Neural cell (in vitro differentiated cells): ENCODE results near the gene KDM1B. TPM values are rescaled to one million over a fixed set of nuclear protein-coding genes. Genes with fewer than 3 reads are reported as not detected.

ENCODE experiments used
- H2AFZ ChIP-seq: fragments of 200-600, 300-800 bp; sonication (generic), shearing (Covaris generic); 2 replicates; pipeline ENCODE4 v1.6.0; 2014; ENCODE audit warnings: low read depth, mild to moderate bottlenecking, antibody characterized with exemption, low read length, moderate library complexity
- H3F3A ChIP-seq: fragments of 200-600 bp; shearing (Covaris generic); 2 replicates; pipeline ENCODE4 v1.6.1; 2016; ENCODE audit warnings: mild to moderate bottlenecking, moderate library complexity, mixed read lengths, antibody characterized with exemption, low read length; ENCODE audit not compliant: insufficient read depth, poor library complexity, severe bottlenecking
- H3K27ac ChIP-seq: fragments of 200-600, 300-800 bp; sonication (generic), shearing (Covaris generic); 2 replicates; pipeline ENCODE4 v1.5.1; 2014; ENCODE audit warnings: mild to moderate bottlenecking, low read length, moderate library complexity
- H3K27me3 ChIP-seq: fragments of 300-800, 200-600 bp; sonication (generic), shearing (Covaris generic); 2 replicates; pipeline ENCODE4 v1.6.0; 2014; ENCODE audit warnings: mild to moderate bottlenecking, low read depth, low read length, moderate library complexity; ENCODE audit not compliant: insufficient read depth
- H3K36me3 ChIP-seq: fragments of 300-800, 200-600 bp; sonication (generic), shearing (Covaris generic); 2 replicates; pipeline ENCODE4 v1.5.1; 2014; ENCODE audit warnings: mild to moderate bottlenecking, antibody characterized with exemption, low read length, moderate library complexity; ENCODE audit not compliant: insufficient read depth
- H3K4me2 ChIP-seq: fragments of 300-800, 200-600 bp; sonication (generic), shearing (Covaris generic); 2 replicates; pipeline ENCODE4 v1.6.0; 2014; ENCODE audit warnings: mild to moderate bottlenecking, low read length
- H3K4me3 ChIP-seq: fragments of 300-800, 200-600 bp; sonication (generic), shearing (Covaris generic); 2 replicates; pipeline ENCODE4 v1.5.1; 2014; ENCODE audit warnings: mild to moderate bottlenecking, low read length, moderate library complexity
- H3K79me2 ChIP-seq: fragments of 200-600 bp; shearing (Covaris generic); replicated peaks from 2 replicates; pipeline ENCODE4 v1.6.0; 2014; ENCODE audit warnings: mild to moderate bottlenecking, low read length, moderate library complexity; ENCODE audit not compliant: insufficient read depth
- H3K9ac ChIP-seq: fragments of 300-800, 200-600 bp; sonication (generic), shearing (Covaris generic); 2 replicates; pipeline ENCODE4 v1.6.1; 2016; ENCODE audit warnings: mild to moderate bottlenecking, low read length, mixed read lengths
- H3K9me2 ChIP-seq: fragments of 200-600 bp; shearing (Covaris generic); 2 replicates; pipeline ENCODE4 v1.6.1; 2016; ENCODE audit warnings: mild to moderate bottlenecking, low read length, mixed read lengths; ENCODE audit not compliant: insufficient read depth
- H3K9me3 ChIP-seq: fragments of 200-600, 300-800 bp; sonication (generic), shearing (Covaris generic); 2 replicates; pipeline ENCODE4 v1.6.1; 2016; ENCODE audit warnings: mild to moderate bottlenecking, mixed run types, low read length, moderate library complexity, mixed read lengths
- H4K20me1 ChIP-seq: fragments of 200-600 bp; shearing (Covaris generic); 2 replicates; pipeline ENCODE4 v1.6.1; 2016; ENCODE audit warnings: mild to moderate bottlenecking, mixed run types; ENCODE audit not compliant: insufficient read depth
- EP300 ChIP-seq: fragments of 450-650 bp; conservative IDR thresholded peaks from 2 replicates; pipeline ENCODE4 v1.6.1; 2014; ENCODE audit warnings: antibody characterized with exemption, mild to moderate bottlenecking, moderate library complexity; ENCODE audit not compliant: poor library complexity, severe bottlenecking
- MXI1 ChIP-seq: fragments of 450-650 bp; conservative IDR thresholded peaks from 2 replicates; pipeline ENCODE4 v1.6.1; 2014; ENCODE audit warnings: antibody characterized with exemption, mild to moderate bottlenecking; ENCODE audit not compliant: poor library complexity, severe bottlenecking
- POLR2AphosphoS5 ChIP-seq: IDR thresholded peaks from 2 replicates; pipeline ENCODE4 v1.6.1; 2012
- RAD21 ChIP-seq: fragments of 450-650 bp; conservative IDR thresholded peaks from 2 replicates; pipeline ENCODE4 v1.6.1; 2014; ENCODE audit warnings: antibody characterized with exemption, mild to moderate bottlenecking, moderate library complexity
- SMC3 ChIP-seq: fragments of 450-650 bp; conservative IDR thresholded peaks from 2 replicates; pipeline ENCODE4 v1.6.1; 2014; ENCODE audit warnings: antibody characterized with exemption, mild to moderate bottlenecking, moderate library complexity; ENCODE audit not compliant: poor library complexity
- TAF1 ChIP-seq: IDR thresholded peaks from 2 replicates; pipeline ENCODE4 v1.6.1; 2012; ENCODE audit warnings: low read depth
- polyA plus RNA-seq: library from polyadenylated mRNA; depleted of rRNA; stranded (reverse); fragments of >200 nt; gene quantifications from 2 replicates; pipeline ENCODE4 v1.2.3, GENCODE V29; 2014
- TF ChIP-seq, protein P1 (sequence below): IDR thresholded peaks from 2 replicates; pipeline ENCODE4 v1.6.1; 2012; ENCODE audit warnings: borderline replicate concordance
- TF ChIP-seq, protein P2 (sequence below): fragments of 450-650 bp; IDR thresholded peaks from 2 replicates; pipeline ENCODE4 v1.5.1; 2014; ENCODE audit warnings: antibody characterized with exemption, mild to moderate bottlenecking, moderate library complexity; ENCODE audit not compliant: poor library complexity, severe bottlenecking

Gene KDM1B
- polyA plus RNA-seq, 1 donor from 2014 or later: 24.5 TPM

DNA sequence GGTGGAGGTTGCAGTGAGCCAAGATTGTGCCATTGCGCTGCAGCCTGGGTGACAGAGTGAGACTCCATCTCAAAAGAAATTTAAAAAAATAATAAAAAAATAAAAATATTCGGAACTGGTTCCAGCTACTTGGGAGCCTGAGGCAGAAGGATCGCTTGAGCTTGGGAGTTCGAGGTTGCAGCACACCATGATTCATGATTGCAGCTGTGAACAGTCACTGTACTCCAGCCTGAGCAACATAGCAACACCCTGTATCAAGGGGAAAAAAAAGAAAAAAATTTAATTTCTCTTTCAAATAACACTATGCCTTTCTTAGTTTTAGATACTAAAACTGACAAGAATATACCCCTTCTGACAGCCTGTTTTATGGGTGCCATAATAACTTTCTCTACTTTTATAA lies 10.5 kb downstream of the KDM1B start:
- Histone ChIP-seq H3K79me2 (no peaks in the 10 kb centered on the region), H3K4me2 (no peak overlapping the region), H3K9me2 (no peaks in the 10 kb centered on the region), H3K9ac (no peak overlapping the region), H3K27ac (no peak overlapping the region), H3K9me3 (no peaks in the 10 kb centered on the region), H4K20me1 (no peaks in the 10 kb centered on the region), H3K27me3 (no peaks in the 10 kb centered on the region), H2AFZ (no peak overlapping the region), H3K4me3 (no peak overlapping the region), H3K36me3 (peaks cover 20% of the 10 kb centered on the region), H3F3A (no peaks in the 10 kb centered on the region)
- TF ChIP-seq MXI1 (no peak), POLR2AphosphoS5 (no peak), EP300 (no peak), SMC3 (no peak)
- TF ChIP-seq, protein P1, sequence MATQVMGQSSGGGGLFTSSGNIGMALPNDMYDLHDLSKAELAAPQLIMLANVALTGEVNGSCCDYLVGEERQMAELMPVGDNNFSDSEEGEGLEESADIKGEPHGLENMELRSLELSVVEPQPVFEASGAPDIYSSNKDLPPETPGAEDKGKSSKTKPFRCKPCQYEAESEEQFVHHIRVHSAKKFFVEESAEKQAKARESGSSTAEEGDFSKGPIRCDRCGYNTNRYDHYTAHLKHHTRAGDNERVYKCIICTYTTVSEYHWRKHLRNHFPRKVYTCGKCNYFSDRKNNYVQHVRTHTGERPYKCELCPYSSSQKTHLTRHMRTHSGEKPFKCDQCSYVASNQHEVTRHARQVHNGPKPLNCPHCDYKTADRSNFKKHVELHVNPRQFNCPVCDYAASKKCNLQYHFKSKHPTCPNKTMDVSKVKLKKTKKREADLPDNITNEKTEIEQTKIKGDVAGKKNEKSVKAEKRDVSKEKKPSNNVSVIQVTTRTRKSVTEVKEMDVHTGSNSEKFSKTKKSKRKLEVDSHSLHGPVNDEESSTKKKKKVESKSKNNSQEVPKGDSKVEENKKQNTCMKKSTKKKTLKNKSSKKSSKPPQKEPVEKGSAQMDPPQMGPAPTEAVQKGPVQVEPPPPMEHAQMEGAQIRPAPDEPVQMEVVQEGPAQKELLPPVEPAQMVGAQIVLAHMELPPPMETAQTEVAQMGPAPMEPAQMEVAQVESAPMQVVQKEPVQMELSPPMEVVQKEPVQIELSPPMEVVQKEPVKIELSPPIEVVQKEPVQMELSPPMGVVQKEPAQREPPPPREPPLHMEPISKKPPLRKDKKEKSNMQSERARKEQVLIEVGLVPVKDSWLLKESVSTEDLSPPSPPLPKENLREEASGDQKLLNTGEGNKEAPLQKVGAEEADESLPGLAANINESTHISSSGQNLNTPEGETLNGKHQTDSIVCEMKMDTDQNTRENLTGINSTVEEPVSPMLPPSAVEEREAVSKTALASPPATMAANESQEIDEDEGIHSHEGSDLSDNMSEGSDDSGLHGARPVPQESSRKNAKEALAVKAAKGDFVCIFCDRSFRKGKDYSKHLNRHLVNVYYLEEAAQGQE: no peak
- TF ChIP-seq, protein P2, sequence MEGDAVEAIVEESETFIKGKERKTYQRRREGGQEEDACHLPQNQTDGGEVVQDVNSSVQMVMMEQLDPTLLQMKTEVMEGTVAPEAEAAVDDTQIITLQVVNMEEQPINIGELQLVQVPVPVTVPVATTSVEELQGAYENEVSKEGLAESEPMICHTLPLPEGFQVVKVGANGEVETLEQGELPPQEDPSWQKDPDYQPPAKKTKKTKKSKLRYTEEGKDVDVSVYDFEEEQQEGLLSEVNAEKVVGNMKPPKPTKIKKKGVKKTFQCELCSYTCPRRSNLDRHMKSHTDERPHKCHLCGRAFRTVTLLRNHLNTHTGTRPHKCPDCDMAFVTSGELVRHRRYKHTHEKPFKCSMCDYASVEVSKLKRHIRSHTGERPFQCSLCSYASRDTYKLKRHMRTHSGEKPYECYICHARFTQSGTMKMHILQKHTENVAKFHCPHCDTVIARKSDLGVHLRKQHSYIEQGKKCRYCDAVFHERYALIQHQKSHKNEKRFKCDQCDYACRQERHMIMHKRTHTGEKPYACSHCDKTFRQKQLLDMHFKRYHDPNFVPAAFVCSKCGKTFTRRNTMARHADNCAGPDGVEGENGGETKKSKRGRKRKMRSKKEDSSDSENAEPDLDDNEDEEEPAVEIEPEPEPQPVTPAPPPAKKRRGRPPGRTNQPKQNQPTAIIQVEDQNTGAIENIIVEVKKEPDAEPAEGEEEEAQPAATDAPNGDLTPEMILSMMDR: no peak

DNA sequence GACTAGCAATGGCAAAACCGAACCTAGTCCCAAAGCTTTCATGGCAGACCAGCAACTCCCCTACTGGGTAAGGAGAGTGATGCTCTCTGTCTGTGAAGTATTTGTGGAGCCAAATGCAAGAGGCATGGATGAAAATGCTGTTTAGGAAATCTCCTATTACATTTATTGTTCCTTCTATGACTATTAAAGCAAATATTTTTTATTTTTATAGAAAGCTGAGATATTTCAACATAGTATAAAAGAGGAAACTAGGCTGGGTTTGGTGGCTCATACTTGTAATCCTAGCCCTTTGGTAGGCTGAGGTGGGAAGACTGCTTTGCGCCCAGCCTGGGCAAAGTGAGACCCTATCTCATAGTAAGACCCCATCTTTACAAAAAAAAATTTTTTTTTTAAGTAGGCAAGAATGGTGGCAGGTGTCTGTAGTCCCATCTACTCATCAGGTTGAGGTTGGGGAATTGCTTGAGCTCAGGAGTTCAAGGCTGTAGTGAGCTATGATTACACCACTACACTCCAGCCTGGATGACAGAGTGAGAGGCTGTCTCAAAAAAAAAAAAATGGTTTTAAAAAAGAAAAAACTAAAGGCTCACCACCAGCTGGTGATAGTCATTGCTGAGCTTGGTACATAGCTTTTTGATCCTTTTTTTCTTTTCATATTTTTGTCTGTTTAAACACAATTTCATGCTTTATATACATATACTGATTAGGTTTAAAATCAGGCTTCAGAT lies 11.3 kb downstream of the KDM1B start:
- Histone ChIP-seq H3K27ac (no peak overlapping the region), H3K9me2 (no peaks in the 10 kb centered on the region), H3K4me3 (no peak overlapping the region), H3K36me3 (peaks cover 20% of the 10 kb centered on the region), H3K79me2 (no peaks in the 10 kb centered on the region), H3K9ac (no peak overlapping the region), H3K27me3 (no peaks in the 10 kb centered on the region), H3K9me3 (no peaks in the 10 kb centered on the region), H2AFZ (no peak overlapping the region), H3F3A (no peaks in the 10 kb centered on the region), H3K4me2 (no peak overlapping the region), H4K20me1 (no peaks in the 10 kb centered on the region)
- TF ChIP-seq, protein P1: no peak
- TF ChIP-seq SMC3: no peak
- TF ChIP-seq, protein P2: no peak
- no peak for TF ChIP-seq EP300
- no peak for TF ChIP-seq TAF1
- TF ChIP-seq RAD21: no peak
